ENCODE results near the gene TMEM196. TPM values are rescaled to one million over a fixed set of nuclear protein-coding genes. Genes with fewer than 3 reads are reported as not detected.
A peak's percentile ranks its signal among the peaks of the same experiment; 100 is the strongest.
"Not testable (repeated sequence)": the region's sequence is repeated elsewhere in the genome, so short reads cannot be mapped to it uniquely, and the experiment has no call there.

TMEM196 gene
- total RNA-seq, 6 donors from 2014 or later, result not detected

- H3K4me1 ChIP-seq, result no peaks in the 10 kb centered on the region
- TF ChIP-seq EP300 (IDR thresholded peaks at IDR 0.05) (no peak), POLR2AphosphoS5 (IDR thresholded peaks at IDR 0.05) (no peak), POLR2A (IDR thresholded peaks at IDR 0.05) (no peak), CTCF (IDR thresholded peaks at IDR 0.05) (no peak)
- DNase-seq (peak in 1 of 2 donors; percentile 59), ATAC-seq (ENCODE audit: low FRiP score in 2 of 2) (peak in 1 of 2 donors; percentile 37)
- 90 to 99% methylated on average over 9 to 26 of the region's 26 CpGs for WGBS, 2 donors
- H3K36me3 ChIP-seq, result peaks cover 0 to 4% (median 0%) of the 10 kb centered on the region in 4 donors
- H3K27ac ChIP-seq, result no peak overlapping the region
- H3K27me3 ChIP-seq, result no peaks in the 10 kb centered on the region
- H3K4me3 ChIP-seq, result no peak overlapping the region
- no peaks in the 10 kb centered on the region for H3K9me3 ChIP-seq
These were observed 81.1 kb downstream of the TMEM196 start for GRCh38 chr7:19692111-19692828.

- Histone ChIP-seq H3K4me1 (no peaks in the 10 kb centered on the region), H3K9me3 (no peaks in the 10 kb centered on the region), H3K27me3 (no peaks in the 10 kb centered on the region), H3K27ac (no peak overlapping the region), H3K36me3 (no peaks in the 10 kb centered on the region), H3K4me3 (no peak overlapping the region)
- ATAC-seq (ENCODE audit: low FRiP score in 2 of 2) (no peak), DNase-seq (no peak)
- WGBS, 2 donors, result 29 to 79% methylated on average over 1 of the region's 1 CpG
- TF ChIP-seq EP300 (IDR thresholded peaks at IDR 0.05) (no peak), POLR2AphosphoS5 (IDR thresholded peaks at IDR 0.05) (no peak), POLR2A (IDR thresholded peaks at IDR 0.05) (no peak), CTCF (IDR thresholded peaks at IDR 0.05) (no peak)
These were observed 82.7 kb downstream of the TMEM196 start for GRCh38 chr7:19690736-19691135.

- WGBS, 2 donors, result 74% methylated on average over 11 to 12 of the region's 12 CpGs
- not testable (repeated sequence) for ATAC-seq (ENCODE audit: low FRiP score in 2 of 2)
- peak in 1 of 2 donors; percentile 31 for DNase-seq
These were observed 84.3 kb downstream of the TMEM196 start for GRCh38 chr7:19689130-19689529.

GRCh38 chr7:19681596-19681995 lies 91.8 kb downstream of the TMEM196 start:
- no peaks in the 10 kb centered on the region for H3K9me3 ChIP-seq
- 84 to 85% methylated on average over 5 of the region's 5 CpGs for WGBS, 2 donors
- no peak for TF ChIP-seq POLR2AphosphoS5 (IDR thresholded peaks at IDR 0.05)
- no peak for TF ChIP-seq EP300 (IDR thresholded peaks at IDR 0.05)
- no peak for TF ChIP-seq CTCF (IDR thresholded peaks at IDR 0.05)
- no peak for TF ChIP-seq POLR2A (IDR thresholded peaks at IDR 0.05)
- no peak for DNase-seq
- H3K4me1 ChIP-seq, result no peaks in the 10 kb centered on the region
- no peaks in the 10 kb centered on the region for H3K27me3 ChIP-seq
- H3K27ac ChIP-seq, result no peak overlapping the region
- no peak overlapping the region for H3K4me3 ChIP-seq
- no peaks in the 10 kb centered on the region for H3K36me3 ChIP-seq
- ATAC-seq (ENCODE audit: low FRiP score in 2 of 2), result no peak

More at GRCh38 chr7:19689130-19689529, 84.3 kb downstream of the TMEM196 start:
- not testable (repeated sequence) for H3K4me1 ChIP-seq, H3K9me3 ChIP-seq, H3K27ac ChIP-seq, H3K27me3 ChIP-seq, H3K36me3 ChIP-seq, H3K4me3 ChIP-seq

GRCh38 chr7:19677180-19677579 lies 96.2 kb downstream of the TMEM196 start:
- H3K4me3 ChIP-seq, result no peak overlapping the region
- TF ChIP-seq EP300 (IDR thresholded peaks at IDR 0.05) (no peak), CTCF (IDR thresholded peaks at IDR 0.05) (no peak), POLR2A (IDR thresholded peaks at IDR 0.05) (no peak), POLR2AphosphoS5 (IDR thresholded peaks at IDR 0.05) (no peak)
- no peaks in the 10 kb centered on the region for H3K27me3 ChIP-seq
- no peaks in the 10 kb centered on the region for H3K9me3 ChIP-seq
- H3K4me1 ChIP-seq, result no peaks in the 10 kb centered on the region
- no peak overlapping the region for H3K27ac ChIP-seq
- ATAC-seq (ENCODE audit: low FRiP score in 2 of 2) (no peak), DNase-seq (no peak)
- 24 to 31% methylated on average over 2 of the region's 2 CpGs for WGBS, 2 donors
- H3K36me3 ChIP-seq, result no peaks in the 10 kb centered on the region

Data from upper lobe of left lung (tissue), 6 donors.